ENCODE results near the gene ARHGAP44.

DNA sequence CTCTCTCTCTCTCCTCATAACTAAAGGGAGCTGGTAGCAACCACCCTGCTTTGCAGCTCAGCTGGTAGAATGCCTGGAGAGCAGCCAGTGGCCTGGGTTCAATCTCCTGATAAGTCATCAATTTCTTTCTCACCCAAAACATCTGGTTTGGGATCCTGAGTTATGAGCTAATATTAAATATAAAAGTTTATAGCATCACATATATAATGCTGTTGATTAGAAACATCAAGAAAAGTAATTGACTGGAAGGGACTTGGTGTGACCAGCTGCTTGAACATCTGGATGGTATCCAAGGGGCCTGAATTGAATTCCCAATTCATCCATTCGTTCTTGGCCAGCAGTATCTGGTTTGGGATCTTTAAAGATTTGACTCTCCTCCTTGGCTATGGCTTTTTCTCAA, 240.8 kb downstream of the ARHGAP44 start:
- TF ChIP-seq POLR2AphosphoS5 (IDR thresholded peaks at IDR 0.05; ENCODE audit: low read depth) (no peak), CTCF (conservative IDR thresholded peaks at IDR 0.05; ENCODE audit: low read depth in 2 of 2) (no peak), EZH2 (IDR thresholded peaks at IDR 0.05; ENCODE audit: low read depth, unreplicated experiment) (no peak)
- TF ChIP-seq, protein P1, sequence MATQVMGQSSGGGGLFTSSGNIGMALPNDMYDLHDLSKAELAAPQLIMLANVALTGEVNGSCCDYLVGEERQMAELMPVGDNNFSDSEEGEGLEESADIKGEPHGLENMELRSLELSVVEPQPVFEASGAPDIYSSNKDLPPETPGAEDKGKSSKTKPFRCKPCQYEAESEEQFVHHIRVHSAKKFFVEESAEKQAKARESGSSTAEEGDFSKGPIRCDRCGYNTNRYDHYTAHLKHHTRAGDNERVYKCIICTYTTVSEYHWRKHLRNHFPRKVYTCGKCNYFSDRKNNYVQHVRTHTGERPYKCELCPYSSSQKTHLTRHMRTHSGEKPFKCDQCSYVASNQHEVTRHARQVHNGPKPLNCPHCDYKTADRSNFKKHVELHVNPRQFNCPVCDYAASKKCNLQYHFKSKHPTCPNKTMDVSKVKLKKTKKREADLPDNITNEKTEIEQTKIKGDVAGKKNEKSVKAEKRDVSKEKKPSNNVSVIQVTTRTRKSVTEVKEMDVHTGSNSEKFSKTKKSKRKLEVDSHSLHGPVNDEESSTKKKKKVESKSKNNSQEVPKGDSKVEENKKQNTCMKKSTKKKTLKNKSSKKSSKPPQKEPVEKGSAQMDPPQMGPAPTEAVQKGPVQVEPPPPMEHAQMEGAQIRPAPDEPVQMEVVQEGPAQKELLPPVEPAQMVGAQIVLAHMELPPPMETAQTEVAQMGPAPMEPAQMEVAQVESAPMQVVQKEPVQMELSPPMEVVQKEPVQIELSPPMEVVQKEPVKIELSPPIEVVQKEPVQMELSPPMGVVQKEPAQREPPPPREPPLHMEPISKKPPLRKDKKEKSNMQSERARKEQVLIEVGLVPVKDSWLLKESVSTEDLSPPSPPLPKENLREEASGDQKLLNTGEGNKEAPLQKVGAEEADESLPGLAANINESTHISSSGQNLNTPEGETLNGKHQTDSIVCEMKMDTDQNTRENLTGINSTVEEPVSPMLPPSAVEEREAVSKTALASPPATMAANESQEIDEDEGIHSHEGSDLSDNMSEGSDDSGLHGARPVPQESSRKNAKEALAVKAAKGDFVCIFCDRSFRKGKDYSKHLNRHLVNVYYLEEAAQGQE (IDR thresholded peaks at IDR 0.05; ENCODE audit: unreplicated experiment) = no peak

Measured in GM23338 (cell line).